GM11168 (cell line): ENCODE results near the gene PTPRR.

Experiments
- in situ Hi-C: fragments of 300-500 bp; cut with MboI; formaldehyde crosslinking; loops from one replicate; pipeline ENCODE4 v1.12.0; 2022; ENCODE audit warnings: low sequenced_read_pairs; ENCODE audit not compliant: unreplicated experiment

Gene PTPRR

DNA sequence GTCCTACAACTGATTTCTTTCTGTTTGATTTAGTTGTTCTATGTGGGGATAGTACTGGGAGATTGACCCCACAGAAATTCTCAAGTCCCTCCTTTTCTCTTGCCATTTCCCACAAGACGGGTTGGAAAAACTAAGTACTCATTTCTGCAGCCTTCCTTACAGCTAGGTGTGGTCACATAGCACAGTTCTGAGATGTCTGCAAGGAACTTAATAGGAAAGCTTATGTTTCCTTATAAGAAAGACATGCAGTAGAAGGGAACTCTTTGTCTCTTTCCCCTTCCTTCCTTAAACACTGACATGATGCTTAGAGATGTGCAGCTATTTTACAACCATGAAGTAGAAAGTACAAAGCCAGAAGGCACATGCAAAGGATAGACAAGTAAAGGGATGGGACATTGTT is 113.7 kb downstream of the PTPRR start:
- in situ Hi-C loops, result no loop called here

DNA sequence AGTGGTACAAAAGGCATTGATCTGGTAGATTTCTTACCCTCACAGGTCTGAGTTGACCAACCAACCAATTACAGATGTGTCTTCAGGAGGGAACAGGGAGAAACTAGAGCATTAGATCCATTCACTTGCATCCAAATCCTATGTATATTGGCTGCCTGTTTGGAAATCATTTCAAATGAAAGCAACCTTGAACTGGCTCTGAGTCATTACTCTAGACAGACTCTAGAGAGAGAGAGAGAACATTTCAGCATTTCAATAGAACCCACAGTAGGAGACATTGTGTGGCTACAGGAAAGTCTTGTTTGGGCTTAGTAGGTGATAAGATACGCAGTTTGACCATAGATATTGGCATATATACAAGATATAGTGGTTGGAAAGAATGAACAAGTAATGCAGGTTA is 114.5 kb downstream of the PTPRR start:
- in situ Hi-C loops, result no loop called here

- in situ Hi-C loops, result no loop called here
These were observed 122.3 kb downstream of the PTPRR start for GRCh38 chr12:70798016-70798783.

- in situ Hi-C loops, result no loop called here
These were observed 123.5 kb downstream of the PTPRR start for GRCh38 chr12:70796989-70797388.

GRCh38 chr12:70795608-70796007 is 124.9 kb downstream of the PTPRR start:
- in situ Hi-C loops, result no loop called here

DNA sequence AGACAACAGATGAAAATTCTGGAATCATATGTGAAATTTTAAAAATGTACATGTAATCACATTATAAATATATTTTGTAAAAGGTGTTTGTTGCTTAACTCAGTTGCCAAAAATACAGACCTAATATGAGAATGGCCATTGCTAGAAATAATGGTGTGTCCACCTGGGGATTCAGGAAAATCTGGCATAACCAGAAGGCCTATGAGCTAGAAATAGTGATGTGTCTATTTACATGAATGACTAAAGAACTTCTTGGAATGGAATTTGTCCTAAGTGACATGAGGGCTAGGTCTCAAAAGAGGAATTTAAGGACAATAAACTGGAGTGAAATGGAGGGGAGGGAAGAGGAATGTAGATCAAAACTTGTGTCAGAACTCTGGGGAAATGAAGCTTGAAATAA is 126.4 kb downstream of the PTPRR start:
- in situ Hi-C loops, result no loop called here

GRCh38 chr12:70788774-70789173 is 131.8 kb downstream of the PTPRR start:
- in situ Hi-C loops, result no loop called here

- in situ Hi-C loops, result no loop called here
These were observed 132.9 kb downstream of the PTPRR start for GRCh38 chr12:70787612-70788011.

DNA sequence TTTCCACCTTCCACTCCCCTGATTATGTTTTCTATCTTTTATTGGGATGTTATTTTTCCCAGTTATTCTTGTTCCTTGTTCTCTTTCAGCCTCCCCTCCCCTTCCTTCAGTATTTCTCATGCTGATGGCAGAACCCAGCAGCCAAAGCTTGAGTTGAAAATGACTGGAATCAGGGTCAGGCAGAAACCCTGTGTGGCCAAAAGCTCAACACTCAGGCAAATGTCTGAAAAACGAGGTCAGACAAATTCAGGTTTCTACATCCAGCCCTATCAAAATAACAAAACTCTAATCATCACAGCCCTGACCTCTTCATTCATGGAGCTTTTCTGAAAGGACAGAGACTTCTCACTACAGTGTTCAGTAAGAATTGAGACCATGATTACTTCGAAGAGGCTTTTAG is 134.6 kb downstream of the PTPRR start:
- in situ Hi-C loops, result no loop called here

GRCh38 chr12:70784042-70784668 is 136.4 kb downstream of the PTPRR start:
- in situ Hi-C loops, result no loop called here

- in situ Hi-C loops, result no loop called here
These were observed 137.1 kb downstream of the PTPRR start for GRCh38 chr12:70783455-70783854.

DNA sequence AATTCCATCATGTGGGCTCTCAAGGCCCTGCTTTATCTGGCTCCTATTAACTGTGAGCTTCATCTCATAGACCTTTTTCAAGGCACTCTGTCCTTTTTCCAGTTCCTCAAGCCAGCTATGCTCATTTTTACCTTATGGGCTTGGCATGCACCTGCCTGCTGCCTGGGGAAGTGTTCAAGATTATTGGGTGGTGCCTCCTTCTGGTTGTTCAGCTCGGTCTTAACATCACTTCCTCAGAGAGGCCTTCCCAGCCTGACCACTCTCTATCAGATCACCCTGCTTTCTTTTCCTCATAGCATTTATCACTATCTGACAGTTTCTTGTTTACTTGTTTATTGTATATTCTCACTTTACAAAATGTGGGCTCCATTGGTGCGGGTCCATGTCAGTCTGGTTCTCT is 141.3 kb downstream of the PTPRR start:
- in situ Hi-C loops, result no loop called here

- in situ Hi-C loops, result no loop called here
These were observed 146.5 kb downstream of the PTPRR start for GRCh38 chr12:70774055-70774454.

DNA sequence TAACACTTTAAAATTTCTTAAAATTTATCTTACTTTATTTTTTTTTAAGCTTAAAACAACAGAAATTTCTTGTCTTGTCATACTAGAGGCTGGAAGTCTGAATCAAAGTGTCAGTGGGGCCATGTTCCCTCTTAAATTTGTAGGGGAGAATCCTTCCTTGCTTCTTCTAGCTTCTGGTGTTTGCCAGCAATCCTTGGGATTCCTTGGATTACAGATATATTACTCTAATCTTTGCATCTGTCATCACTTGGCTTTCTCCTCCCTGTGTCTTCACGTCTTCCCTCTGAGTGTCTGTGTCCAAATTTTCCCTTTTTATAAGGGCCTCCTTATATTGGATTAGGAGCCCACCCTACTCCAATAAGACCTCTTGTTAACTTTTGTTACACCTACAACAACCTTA is 147.7 kb downstream of the PTPRR start:
- in situ Hi-C loops, result no loop called here

- in situ Hi-C loops, result no loop called here
These were observed 149.0 kb downstream of the PTPRR start for GRCh38 chr12:70771581-70771980.

GRCh38 chr12:70763666-70764065 is 156.9 kb downstream of the PTPRR start:
- in situ Hi-C loops, result no loop called here

DNA sequence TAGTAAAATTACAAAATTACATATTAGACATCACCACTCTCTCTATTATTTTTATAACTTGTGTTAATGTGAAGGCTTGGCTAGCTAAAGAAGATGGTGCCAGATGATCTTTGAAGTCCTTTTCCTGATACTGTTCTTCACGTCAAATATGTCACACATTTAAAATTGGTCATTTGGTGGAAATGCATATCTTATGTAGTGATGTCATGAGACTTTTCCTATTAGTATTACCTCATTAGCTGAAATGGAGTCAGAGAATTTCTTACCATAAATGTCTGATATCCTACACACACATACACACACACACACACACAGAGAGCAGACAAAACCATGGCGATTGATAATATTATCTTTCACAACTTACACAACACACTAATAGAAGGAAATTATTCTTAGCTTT is 158.5 kb downstream of the PTPRR start:
- in situ Hi-C loops, result no loop called here

GRCh38 chr12:70759161-70759918 is 161.2 kb downstream of the PTPRR start:
- in situ Hi-C loops, result no loop called here

- in situ Hi-C loops, result no loop called here
These were observed 162.1 kb downstream of the PTPRR start for GRCh38 chr12:70758494-70758845.

DNA sequence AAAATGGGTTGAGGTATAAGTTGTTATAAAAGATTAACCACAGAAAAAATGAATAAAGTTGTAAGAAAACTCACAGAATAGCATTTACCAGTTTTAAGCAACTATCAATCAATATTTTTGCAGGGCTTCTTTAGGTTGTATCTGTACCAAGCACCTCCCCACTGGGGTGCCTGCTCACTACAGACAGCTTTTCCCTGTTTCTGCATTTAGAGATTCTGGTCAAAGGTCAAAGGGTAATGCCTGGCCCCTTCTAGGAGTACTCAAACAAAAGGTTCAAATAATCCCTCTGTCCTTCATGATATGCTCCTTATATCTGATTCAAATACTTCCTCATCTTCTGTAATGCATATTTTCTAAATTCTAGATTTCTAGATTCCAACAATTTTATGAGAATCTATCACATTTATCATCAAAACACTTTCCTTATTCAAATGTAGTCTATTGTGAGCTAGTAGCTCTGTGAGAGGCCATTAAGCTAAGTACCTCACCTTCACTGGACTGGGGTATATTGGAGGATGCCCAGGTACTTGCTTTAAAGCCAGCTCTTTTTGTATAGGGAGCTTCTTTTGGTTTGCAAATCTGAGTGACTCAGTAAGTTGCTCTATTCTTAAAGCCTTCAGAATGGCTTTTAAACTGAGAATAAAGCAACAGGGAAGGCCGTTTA is 162.6 kb downstream of the PTPRR start:
- in situ Hi-C loops, result no loop called here

GRCh38 chr12:70756791-70757190 is 163.7 kb downstream of the PTPRR start:
- in situ Hi-C loops, result no loop called here
